MM.1S (cell line): Measurements from ENCODE around the gene ACSF3.

Experiments
- CTCF ChIP-seq: fragments of 300-600 bp; sonication (generic); IDR thresholded peaks from 2 replicates; pipeline ENCODE4 v1.5.1; 2016; ENCODE audit warnings: antibody characterized with exemption, low read length, mixed read lengths
- EZH2phosphoT487 ChIP-seq: fragments of 300-600 bp; sonication (generic); IDR thresholded peaks from 2 replicates; pipeline ENCODE4 v1.6.1; 2018; ENCODE audit warnings: antibody characterized with exemption, low read length

GRCh38 chr16:89105599-89106151 lies 12.0 kb downstream of the ACSF3 start:
- TF ChIP-seq CTCF = no peak
- no peak for TF ChIP-seq EZH2phosphoT487
